SK-N-SH (cell line): Measurements from ENCODE around the gene TGFBR3.

Source experiments
- NFIC ChIP-seq: IDR thresholded peaks from 2 replicates; pipeline ENCODE4 v1.4.0; 2012; ENCODE audit warnings: borderline replicate concordance
- POLR2AphosphoS5 ChIP-seq: IDR thresholded peaks from 2 replicates; pipeline ENCODE4 v1.6.1; 2012; ENCODE audit warnings: low read depth, low read length
- RAD21 ChIP-seq: IDR thresholded peaks from 2 replicates; pipeline ENCODE4 v1.6.1; 2012; ENCODE audit warnings: mild to moderate bottlenecking, low read length
- TCF12 ChIP-seq: IDR thresholded peaks from 2 replicates; pipeline ENCODE4 v1.4.0; 2012
- TF ChIP-seq, protein P1 (sequence below): IDR thresholded peaks from 2 replicates; pipeline ENCODE4 v1.6.1; 2012; ENCODE audit warnings: mild to moderate bottlenecking, low read depth, low read length, moderate library complexity
- TF ChIP-seq, protein P2 (sequence below): IDR thresholded peaks from 2 replicates; pipeline ENCODE4 v1.4.0; 2012; ENCODE audit warnings: low read depth, borderline replicate concordance

DNA sequence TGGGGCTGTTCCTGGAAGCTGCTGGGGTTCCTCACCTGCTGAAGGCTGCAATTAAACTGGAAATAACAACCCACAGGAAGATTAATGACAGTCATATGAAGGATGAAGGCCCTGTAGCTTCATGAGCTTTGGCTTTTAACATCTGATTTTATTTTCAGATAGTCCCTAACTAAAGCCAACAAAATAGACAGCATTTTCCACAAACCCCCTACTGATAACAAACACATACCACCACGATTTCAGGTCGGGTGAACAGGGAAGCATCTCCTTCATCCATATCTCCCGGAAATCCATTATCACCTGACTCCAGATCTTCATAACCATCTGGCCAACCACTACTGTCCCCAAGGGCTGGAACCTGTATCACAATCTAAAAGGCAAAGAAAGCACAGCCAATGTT lies 169.6 kb downstream of the TGFBR3 start:
- TF ChIP-seq NFIC (no peak), RAD21 (no peak), POLR2AphosphoS5 (no peak), TCF12 (no peak)
- TF ChIP-seq, protein P1, sequence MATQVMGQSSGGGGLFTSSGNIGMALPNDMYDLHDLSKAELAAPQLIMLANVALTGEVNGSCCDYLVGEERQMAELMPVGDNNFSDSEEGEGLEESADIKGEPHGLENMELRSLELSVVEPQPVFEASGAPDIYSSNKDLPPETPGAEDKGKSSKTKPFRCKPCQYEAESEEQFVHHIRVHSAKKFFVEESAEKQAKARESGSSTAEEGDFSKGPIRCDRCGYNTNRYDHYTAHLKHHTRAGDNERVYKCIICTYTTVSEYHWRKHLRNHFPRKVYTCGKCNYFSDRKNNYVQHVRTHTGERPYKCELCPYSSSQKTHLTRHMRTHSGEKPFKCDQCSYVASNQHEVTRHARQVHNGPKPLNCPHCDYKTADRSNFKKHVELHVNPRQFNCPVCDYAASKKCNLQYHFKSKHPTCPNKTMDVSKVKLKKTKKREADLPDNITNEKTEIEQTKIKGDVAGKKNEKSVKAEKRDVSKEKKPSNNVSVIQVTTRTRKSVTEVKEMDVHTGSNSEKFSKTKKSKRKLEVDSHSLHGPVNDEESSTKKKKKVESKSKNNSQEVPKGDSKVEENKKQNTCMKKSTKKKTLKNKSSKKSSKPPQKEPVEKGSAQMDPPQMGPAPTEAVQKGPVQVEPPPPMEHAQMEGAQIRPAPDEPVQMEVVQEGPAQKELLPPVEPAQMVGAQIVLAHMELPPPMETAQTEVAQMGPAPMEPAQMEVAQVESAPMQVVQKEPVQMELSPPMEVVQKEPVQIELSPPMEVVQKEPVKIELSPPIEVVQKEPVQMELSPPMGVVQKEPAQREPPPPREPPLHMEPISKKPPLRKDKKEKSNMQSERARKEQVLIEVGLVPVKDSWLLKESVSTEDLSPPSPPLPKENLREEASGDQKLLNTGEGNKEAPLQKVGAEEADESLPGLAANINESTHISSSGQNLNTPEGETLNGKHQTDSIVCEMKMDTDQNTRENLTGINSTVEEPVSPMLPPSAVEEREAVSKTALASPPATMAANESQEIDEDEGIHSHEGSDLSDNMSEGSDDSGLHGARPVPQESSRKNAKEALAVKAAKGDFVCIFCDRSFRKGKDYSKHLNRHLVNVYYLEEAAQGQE = no peak
- TF ChIP-seq, protein P2, sequence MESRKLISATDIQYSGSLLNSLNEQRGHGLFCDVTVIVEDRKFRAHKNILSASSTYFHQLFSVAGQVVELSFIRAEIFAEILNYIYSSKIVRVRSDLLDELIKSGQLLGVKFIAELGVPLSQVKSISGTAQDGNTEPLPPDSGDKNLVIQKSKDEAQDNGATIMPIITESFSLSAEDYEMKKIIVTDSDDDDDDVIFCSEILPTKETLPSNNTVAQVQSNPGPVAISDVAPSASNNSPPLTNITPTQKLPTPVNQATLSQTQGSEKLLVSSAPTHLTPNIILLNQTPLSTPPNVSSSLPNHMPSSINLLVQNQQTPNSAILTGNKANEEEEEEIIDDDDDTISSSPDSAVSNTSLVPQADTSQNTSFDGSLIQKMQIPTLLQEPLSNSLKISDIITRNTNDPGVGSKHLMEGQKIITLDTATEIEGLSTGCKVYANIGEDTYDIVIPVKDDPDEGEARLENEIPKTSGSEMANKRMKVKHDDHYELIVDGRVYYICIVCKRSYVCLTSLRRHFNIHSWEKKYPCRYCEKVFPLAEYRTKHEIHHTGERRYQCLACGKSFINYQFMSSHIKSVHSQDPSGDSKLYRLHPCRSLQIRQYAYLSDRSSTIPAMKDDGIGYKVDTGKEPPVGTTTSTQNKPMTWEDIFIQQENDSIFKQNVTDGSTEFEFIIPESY = no peak
